T-helper 1 cell treated with Interleukin-12 subunit alpha and Interleukin-12 subunit beta and Interleukin-4 antibody, amounts not matched to agents 30 μg/mL and 1 μg/mL, for 36 hours (primary cell): ENCODE data around the gene SPTB.
A peak's percentile ranks its signal among the peaks of the same experiment; 100 is the strongest.

Experiments
- H3K27ac Mint-ChIP-seq: one replicate; pipeline ENCODE4 v1.8.0; 2021; ENCODE audit warnings: mild to moderate bottlenecking, mixed read lengths
- H3K27me3 Mint-ChIP-seq: one replicate; pipeline ENCODE4 v1.8.0; 2021; ENCODE audit warnings: low read depth, mixed read lengths
- H3K36me3 Mint-ChIP-seq: one replicate; pipeline ENCODE4 v1.8.0; 2021; ENCODE audit warnings: low read depth, mixed read lengths
- H3K4me1 Mint-ChIP-seq: one replicate; pipeline ENCODE4 v1.8.0; 2021; ENCODE audit warnings: low read depth, mixed read lengths
- H3K4me3 Mint-ChIP-seq: one replicate; pipeline ENCODE4 v1.8.0; 2021; ENCODE audit warnings: mild to moderate bottlenecking, moderate library complexity, mixed read lengths
- H3K9me3 Mint-ChIP-seq: one replicate; pipeline ENCODE4 v1.8.0; 2021; ENCODE audit warnings: mixed read lengths

SPTB gene

DNA sequence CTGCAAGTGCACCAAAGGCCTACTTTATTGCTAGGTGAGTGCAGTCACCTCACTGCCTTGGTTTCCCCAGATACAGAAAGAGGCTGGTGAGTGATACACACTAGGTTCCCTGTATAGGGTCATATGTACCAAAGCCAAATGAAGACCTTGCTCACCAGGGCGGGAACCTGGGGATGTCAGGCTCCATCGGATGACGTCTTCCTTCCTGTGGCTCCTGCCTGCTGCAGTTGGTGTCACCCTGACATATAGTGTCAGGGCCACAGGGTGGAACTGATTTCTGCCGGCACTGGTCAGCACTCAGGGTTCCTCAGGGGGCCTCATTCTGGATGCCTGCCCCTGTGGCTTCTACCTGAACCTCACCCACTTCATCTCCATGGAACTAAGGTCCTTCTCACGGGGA lies 132.4 kb downstream of the SPTB start:
- H3K4me1 Mint-ChIP-seq: peaks cover 12% of the 10 kb centered on the region
- no peak overlapping the region for H3K4me3 Mint-ChIP-seq

DNA sequence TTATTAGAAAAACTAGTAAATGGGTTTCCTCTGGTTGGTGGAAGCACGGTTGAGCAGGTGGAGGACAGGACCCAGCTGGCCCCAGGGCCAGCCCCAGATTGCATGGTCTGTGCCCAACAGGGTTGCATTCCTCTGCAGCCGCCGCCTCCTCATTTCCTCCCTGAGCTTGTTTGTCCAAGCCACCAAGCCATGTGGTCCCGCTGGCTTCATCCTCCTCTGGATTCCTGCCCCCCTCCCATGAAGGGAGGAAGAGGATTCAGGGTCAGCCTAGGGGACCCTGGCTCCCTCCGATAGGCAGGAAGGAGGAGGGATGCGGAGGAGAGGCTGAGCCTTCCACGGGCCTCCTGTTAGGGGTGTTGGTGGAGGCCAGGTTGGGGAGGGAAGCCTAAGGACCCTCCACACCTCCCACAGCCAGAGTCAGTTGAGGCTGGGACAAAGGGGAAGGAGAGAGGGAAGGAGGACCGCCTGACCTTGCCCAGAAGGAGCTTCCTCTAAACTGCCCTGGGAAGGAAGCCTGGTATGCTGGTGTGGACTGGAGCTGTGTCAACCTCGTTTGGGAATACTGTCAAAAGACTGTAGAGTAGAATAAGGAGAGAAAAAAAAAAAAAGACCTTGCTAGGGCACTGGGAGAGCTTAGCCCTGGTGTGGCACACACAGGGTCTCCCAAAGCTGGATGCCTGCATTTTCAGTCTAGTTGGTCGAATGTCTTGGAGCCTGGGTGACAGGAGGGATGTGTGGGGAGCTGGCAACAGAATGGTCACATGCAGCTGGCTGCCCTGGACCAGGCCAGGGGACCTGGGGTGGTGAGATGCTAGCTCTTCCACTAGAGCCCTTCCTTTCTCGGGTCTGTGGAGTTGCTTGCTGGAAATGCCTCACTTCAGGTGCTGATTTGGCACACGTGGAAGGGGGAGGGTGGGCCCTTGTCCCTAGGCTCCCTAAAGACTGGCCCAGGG lies 133.1 kb downstream of the SPTB start:
- Mint-ChIP-seq H3K9me3 (no peaks in the 10 kb centered on the region), H3K4me3 (no peak overlapping the region), H3K27me3 (no peaks in the 10 kb centered on the region), H3K27ac (peak overlapping the region; percentile 10), H3K4me1 (peaks cover 12% of the 10 kb centered on the region), H3K36me3 (peaks cover 32% of the 10 kb centered on the region)

More for the DNA sequence above, 132.4 kb downstream of the SPTB start:
- Mint-ChIP-seq H3K27me3 (no peaks in the 10 kb centered on the region), H3K27ac (peak overlapping the region; percentile 20), H3K9me3 (no peaks in the 10 kb centered on the region), H3K36me3 (peaks cover 29% of the 10 kb centered on the region)

DNA sequence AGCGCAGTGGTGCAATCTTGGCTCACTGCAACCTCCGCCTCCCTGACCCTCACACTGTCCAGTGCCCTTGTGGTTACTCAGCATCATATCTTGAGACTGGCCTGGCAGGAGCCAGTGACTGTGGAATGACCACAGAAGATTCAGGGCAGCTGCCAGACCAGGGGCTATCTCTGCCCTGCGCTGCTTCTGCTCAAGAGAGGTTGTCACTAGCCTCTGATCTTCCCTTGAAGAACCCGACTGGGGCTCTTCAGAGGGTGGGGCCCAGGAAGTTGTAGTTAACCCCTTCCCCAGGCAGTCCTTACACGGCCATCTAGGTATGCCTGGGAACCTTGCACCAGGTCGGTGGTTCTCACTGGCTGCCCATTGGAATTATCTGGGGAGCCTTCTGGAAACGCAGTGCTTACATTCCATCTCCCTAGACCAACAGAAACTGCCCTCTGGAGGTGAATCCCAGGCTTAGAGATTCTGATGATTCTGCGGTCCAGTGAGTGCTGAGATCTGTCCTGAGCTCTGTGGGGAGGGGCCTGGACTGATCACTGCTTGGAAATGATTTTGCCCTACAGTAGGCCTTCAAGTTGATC lies 134.1 kb downstream of the SPTB start:
- H3K4me3 Mint-ChIP-seq: no peak overlapping the region
- peaks cover 12% of the 10 kb centered on the region for H3K4me1 Mint-ChIP-seq
- H3K27ac Mint-ChIP-seq: no peak overlapping the region
- H3K27me3 Mint-ChIP-seq: no peaks in the 10 kb centered on the region
- no peaks in the 10 kb centered on the region for H3K9me3 Mint-ChIP-seq
- H3K36me3 Mint-ChIP-seq: peaks cover 40% of the 10 kb centered on the region

DNA sequence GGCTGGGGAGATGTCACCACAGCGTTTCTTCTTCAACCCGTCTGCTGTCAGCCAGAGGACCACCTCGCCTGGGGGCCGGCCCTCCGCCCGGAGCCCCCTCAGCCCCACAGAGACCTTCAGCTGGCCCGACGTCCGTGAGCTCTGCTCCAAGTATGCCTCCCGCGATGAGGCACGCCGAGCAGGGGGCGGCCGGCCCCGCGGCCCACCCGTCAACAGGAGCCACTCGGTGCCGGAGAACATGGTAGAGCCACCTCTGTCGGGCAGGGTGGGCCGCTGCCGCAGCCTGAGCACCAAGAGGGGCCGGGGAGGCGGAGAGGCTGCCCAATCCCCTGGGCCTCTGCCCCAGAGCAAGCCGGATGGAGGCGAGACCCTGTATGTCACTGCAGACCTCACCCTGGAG lies 136.6 kb downstream of the SPTB start:
- Mint-ChIP-seq H3K9me3 (no peaks in the 10 kb centered on the region), H3K27ac (no peak overlapping the region), H3K36me3 (peaks cover 47% of the 10 kb centered on the region), H3K27me3 (no peaks in the 10 kb centered on the region), H3K4me3 (no peak overlapping the region), H3K4me1 (peaks cover 10% of the 10 kb centered on the region)

- H3K36me3 Mint-ChIP-seq: peaks cover 47% of the 10 kb centered on the region
- no peak overlapping the region for H3K27ac Mint-ChIP-seq
- H3K4me3 Mint-ChIP-seq: no peak overlapping the region
- peaks cover 10% of the 10 kb centered on the region for H3K4me1 Mint-ChIP-seq
- H3K27me3 Mint-ChIP-seq: no peaks in the 10 kb centered on the region
- no peaks in the 10 kb centered on the region for H3K9me3 Mint-ChIP-seq
Measured at GRCh38 chr14:64741961-64742360, 137.7 kb downstream of the SPTB start.

DNA sequence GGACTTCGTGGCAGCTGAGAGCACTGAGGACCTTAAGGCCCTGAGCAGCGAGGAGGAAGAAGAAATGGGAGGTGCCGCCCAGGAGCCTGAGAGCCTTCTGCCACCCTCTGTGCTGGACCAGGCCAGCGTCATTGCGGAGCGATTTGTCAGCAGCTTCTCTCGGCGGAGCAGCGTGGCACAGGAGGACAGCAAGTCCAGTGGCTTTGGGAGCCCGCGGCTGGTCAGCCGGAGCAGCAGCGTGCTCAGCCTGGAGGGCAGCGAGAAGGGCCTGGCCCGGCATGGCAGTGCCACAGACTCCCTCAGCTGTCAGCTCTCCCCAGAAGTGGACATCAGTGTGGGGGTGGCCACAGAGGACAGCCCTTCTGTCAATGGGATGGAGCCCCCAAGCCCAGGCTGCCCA lies 138.5 kb downstream of the SPTB start:
- Mint-ChIP-seq H3K4me3 (no peak overlapping the region), H3K9me3 (no peaks in the 10 kb centered on the region), H3K36me3 (peaks cover 43% of the 10 kb centered on the region), H3K27ac (peak overlapping the region; percentile 56), H3K27me3 (no peaks in the 10 kb centered on the region), H3K4me1 (peaks cover 5% of the 10 kb centered on the region)

GRCh38 chr14:64738281-64738804 lies 141.4 kb downstream of the SPTB start:
- peaks cover 17% of the 10 kb centered on the region for H3K4me1 Mint-ChIP-seq
- no peak overlapping the region for H3K4me3 Mint-ChIP-seq

DNA sequence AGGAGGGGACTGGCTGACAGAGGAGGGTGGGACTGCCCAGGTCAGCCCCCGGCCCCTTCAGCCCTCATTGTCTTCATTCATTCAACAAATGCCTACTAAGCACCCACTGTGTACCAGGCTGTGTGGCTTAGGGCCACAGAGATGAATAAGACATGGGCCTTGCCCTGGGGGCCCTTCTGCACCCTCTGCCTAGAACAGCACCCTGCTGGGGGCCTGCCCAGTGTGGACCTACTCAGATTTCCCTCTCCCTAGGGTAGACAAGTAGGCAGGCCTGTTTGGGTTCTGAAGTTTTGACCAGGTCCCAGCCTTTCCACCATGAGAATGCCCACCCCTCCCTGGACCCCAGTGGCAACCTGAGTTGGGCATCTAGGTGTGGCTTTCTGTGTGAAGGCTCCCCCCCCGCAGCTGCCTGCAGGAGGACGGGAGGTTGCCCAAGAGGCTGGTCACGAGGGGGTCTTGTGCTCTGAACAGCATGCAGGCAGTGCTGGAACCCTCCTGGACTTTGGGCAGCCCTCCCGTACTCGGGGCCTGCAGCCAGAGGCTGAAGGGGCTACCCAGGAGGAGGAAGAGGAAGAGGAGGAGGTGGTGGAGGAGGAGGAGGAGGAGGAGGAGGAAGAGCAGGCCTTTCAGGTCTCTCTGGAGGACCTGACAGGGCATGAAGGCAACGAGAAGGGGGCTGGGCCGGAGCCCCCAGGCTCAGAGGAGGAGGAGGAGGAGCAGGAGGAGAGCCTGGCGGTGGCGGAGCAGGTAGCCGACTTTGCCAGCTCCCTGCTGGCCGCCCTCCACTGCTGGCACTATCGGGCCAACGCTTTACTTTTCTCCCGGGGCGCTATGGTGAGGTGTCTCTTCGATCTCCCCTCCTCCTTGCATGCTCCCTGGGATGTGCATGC lies 142.1 kb downstream of the SPTB start:
- H3K4me1 Mint-ChIP-seq: peaks cover 17% of the 10 kb centered on the region
- H3K4me3 Mint-ChIP-seq: no peak overlapping the region
- H3K27ac Mint-ChIP-seq: no peak overlapping the region
- no peaks in the 10 kb centered on the region for H3K27me3 Mint-ChIP-seq
- H3K9me3 Mint-ChIP-seq: no peaks in the 10 kb centered on the region
- H3K36me3 Mint-ChIP-seq: peaks cover 39% of the 10 kb centered on the region

More at GRCh38 chr14:64738281-64738804, 141.4 kb downstream of the SPTB start:
- Mint-ChIP-seq H3K9me3 (no peaks in the 10 kb centered on the region), H3K27me3 (no peaks in the 10 kb centered on the region), H3K36me3 (peaks cover 40% of the 10 kb centered on the region), H3K27ac (no peak overlapping the region)

GRCh38 chr14:64736271-64737169 lies 143.2 kb downstream of the SPTB start:
- no peak overlapping the region for H3K4me3 Mint-ChIP-seq
- peaks cover 37% of the 10 kb centered on the region for H3K36me3 Mint-ChIP-seq
- no peaks in the 10 kb centered on the region for H3K27me3 Mint-ChIP-seq
- no peak overlapping the region for H3K27ac Mint-ChIP-seq
- H3K9me3 Mint-ChIP-seq: no peaks in the 10 kb centered on the region
- H3K4me1 Mint-ChIP-seq: peaks cover 17% of the 10 kb centered on the region

DNA sequence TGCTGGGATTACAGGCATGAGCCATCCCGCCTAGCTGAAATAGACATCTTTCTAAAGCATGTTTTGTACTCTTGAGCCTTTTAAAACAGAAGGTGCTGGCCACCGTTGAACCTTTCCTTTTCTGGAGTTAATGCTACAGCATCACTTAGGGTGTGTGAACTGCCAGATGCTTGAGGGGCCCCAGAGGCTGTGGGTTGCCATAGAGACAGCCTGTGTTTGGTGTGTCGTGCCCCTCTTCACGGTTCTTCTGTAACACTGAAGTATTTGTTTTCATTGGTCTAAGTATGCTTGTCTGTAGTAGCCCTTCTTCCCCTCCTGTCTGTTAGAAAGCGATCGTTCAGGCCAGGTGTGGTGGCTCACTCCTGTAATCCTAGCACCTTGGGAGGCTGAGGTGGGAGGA lies 144.7 kb downstream of the SPTB start:
- no peak overlapping the region for H3K27ac Mint-ChIP-seq
- no peaks in the 10 kb centered on the region for H3K27me3 Mint-ChIP-seq
- H3K9me3 Mint-ChIP-seq: no peaks in the 10 kb centered on the region
- H3K36me3 Mint-ChIP-seq: peaks cover 33% of the 10 kb centered on the region
- H3K4me1 Mint-ChIP-seq: peaks cover 24% of the 10 kb centered on the region
- H3K4me3 Mint-ChIP-seq: no peak overlapping the region

- peak overlapping the region; percentile 9 for H3K4me3 Mint-ChIP-seq
- H3K27ac Mint-ChIP-seq: peak overlapping the region; percentile 21
- H3K27me3 Mint-ChIP-seq: no peaks in the 10 kb centered on the region
- H3K36me3 Mint-ChIP-seq: peaks cover 36% of the 10 kb centered on the region
- peaks cover 29% of the 10 kb centered on the region for H3K4me1 Mint-ChIP-seq
- no peaks in the 10 kb centered on the region for H3K9me3 Mint-ChIP-seq
Measured at GRCh38 chr14:64733899-64734298, 145.8 kb downstream of the SPTB start.

- H3K27me3 Mint-ChIP-seq: no peaks in the 10 kb centered on the region
- H3K4me3 Mint-ChIP-seq: no peak overlapping the region
- no peak overlapping the region for H3K27ac Mint-ChIP-seq
- H3K9me3 Mint-ChIP-seq: no peaks in the 10 kb centered on the region
- peaks cover 39% of the 10 kb centered on the region for H3K36me3 Mint-ChIP-seq
- H3K4me1 Mint-ChIP-seq: peaks cover 29% of the 10 kb centered on the region
Measured at GRCh38 chr14:64733321-64733720, 146.4 kb downstream of the SPTB start.

DNA sequence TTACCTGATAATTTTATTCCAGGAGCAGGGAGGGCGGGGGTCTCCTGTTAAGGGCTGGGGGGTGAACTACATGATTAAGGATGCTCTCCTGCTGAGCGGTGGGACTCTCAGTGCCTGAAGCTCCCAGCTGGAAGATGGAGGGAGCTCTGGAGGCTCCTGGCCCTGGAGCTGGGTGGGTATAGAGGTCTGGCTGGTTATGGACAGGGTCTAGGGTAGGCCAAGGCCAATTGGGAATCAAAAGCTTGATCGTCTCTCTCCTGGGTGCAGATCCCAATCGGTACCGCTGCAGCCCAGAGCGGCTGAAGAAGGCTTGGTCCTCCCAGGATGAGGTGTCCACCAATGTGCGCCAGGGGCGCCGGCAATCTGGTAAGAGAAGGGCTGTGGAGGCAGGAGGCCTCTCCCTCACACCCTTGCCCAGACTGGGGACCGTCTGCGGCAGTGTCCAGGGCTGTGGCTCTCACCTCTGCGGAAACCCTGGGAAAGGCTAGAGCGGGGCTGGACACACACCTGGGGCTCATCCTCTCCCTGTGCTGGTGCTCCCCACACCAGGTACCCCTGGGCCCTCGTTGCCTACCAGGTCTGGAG lies 147.1 kb downstream of the SPTB start:
- H3K9me3 Mint-ChIP-seq: no peaks in the 10 kb centered on the region
- H3K27ac Mint-ChIP-seq: no peak overlapping the region
- H3K27me3 Mint-ChIP-seq: no peaks in the 10 kb centered on the region
- peaks cover 39% of the 10 kb centered on the region for H3K36me3 Mint-ChIP-seq
- H3K4me1 Mint-ChIP-seq: peaks cover 31% of the 10 kb centered on the region
- no peak overlapping the region for H3K4me3 Mint-ChIP-seq
